HG03103 (cell line): Measurements from ENCODE around the gene MICU1.
"Not testable (repeated sequence)": the region's sequence is repeated elsewhere in the genome, so short reads cannot be mapped to it uniquely, and the experiment has no call there.

ENCODE experiments used
- ATAC-seq: cut with Tn5 transposase; IDR thresholded peaks from one replicate; pipeline ENCODE4 v1.9.1; 2021; ENCODE audit warnings: low read depth; ENCODE audit not compliant: unreplicated experiment

The MICU1 gene

DNA sequence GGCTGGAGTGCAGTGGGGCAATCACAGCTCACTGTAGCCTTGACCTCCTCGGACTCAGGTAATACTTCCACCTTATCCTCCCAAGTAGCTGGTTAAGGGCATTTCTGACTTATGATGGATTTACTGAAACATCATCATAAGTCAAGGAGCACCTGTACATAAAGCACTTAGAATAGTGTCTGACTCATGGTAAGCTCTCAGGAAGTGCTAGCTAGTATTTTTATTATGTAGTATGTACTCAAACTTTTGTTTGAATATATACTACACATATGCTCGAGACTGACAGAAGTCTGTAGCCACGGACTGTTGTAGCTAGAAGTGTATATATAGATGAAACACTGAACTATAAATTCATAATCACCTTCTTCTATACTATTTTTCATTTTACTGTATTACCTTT, 163.6 kb downstream of the MICU1 start:
- no peak for ATAC-seq

DNA sequence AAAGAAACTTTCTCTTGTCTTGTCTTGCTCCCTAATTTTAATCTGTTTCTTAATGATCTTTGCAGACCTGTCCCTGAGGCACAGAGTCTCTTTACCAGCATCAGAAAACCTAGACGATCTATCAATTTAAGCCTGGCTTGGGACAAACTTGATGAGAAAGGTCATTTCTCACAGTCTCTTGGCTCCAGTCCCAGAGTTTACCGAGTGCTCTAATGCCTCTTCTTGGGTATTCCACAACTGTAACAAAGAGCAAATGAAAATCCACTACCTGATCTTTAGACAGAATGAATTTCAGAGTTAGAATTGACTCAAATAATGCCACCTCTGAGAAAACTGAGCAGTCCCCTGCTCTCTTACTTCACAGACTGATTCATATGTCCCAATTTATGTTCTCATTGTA, 164.8 kb downstream of the MICU1 start:
- no peak for ATAC-seq

DNA sequence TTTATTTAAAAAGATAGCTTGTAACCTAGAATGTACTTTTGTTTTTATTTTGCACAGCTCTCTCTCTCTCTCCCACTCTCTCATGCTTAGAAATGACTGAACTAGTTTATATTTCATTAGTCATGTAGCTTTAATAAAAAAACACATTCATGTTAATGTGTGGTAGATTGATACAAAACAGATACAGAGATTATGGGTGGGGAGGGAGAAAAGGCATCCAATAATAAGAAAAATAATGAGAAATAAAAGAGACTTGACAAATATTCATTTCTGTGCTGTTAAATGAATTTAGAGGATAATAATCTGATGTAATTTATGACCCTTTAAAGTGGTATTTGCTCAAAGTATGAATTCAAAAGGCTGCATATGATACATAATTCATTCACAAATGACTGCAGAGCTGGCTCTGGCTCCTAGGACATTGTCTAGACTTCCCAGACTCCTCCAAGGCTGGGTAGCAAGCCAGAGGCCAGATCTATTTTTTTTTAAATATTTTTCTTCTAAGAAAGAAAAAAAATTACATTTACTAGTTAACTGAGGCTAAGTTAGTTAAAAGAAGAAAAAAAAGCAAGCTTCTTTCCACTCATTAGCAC, 165.5 kb downstream of the MICU1 start:
- ATAC-seq = no peak

DNA sequence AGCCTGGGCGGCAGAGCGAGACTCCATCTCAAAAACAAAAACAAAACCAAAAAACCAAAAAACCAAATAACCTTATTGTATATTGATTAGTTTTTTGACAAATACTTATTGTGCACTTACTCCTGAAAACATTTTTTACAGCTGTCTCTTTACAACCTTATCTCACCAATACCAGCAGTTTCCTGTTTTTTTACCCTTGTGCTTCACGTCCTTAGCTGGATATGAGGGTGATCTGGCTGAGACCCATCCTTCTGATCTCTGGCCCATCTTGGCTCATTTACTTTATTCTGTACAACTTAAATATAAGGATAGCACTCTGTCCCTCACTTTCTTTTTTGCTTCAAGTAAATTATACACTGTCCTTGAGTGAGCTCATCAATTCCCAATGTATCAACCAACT, 166.6 kb downstream of the MICU1 start:
- ATAC-seq = no peak

DNA sequence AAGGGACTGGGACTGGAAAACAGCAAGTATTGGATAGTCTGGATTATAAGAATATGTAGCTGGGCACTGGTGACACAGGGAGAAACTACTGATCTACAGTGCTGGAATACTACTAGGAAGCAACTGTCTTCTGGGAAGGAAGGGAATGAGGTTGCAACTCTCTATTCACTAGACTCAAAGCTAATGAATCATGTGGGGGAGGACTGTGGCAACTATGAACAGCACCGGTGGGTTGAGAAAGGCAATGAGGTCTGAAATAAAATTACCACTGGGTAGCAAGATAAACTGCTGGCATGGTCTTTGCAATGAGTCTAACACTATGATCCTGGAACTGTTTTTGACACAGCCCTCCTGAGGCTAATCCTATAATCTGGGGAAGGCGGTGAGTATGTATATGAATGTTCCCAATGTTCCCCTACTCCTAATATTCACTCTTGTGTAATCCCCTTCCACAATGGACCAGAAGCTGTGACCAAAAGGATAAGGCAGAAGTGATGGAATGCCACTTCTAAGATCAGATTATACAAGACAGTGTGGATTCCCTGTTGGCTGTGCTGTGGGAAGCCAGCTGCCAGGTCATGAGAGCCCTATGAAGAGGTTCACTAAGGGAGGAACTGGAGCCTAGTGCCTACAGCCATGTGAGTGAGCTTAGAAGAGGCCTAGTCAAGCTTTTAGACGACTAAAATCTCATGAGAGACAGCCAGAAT, 169.8 kb downstream of the MICU1 start:
- ATAC-seq = no peak

DNA sequence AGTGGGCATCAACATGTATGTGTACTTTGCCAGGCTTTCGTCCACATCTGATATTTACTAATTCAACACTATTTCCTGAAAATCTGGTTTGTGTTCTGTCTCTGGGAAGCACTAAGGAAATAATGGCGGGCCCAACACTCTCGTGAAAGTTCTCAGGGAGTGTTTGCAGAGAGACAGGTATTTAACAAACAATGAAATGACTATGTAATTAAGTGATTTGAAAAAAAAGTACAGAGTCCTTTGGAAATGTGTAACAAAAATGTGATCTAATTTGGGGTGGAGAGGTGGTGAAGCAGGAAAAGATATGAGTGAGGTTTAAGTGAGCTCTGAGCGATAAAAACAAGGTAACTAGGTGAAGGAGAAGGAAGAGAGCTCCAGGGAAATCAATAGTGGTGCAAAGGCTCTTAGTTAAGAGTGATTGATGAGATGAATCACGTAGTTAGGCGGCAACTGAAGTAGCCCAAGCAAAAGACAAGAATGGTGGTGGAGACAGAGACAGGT, 175.9 kb downstream of the MICU1 start:
- ATAC-seq = no peak

DNA sequence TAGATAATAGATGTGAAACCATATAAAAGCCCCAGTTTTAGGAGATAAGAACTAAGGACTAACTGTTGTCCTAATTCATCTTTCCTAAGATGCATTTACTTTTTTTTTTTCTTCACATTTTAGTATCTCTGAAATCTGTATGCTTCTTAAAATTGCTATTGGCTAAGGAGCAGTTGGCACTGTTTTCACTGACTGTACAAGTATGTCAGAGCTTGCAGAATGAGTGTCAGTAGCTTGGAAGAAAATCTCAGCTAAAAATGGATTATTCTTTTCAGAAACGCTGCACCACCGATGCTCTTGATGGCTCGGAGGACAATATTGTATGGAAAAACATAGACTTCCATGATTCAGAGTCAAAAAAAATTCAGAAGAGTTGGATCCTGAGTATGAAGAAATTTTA, 180.0 kb downstream of the MICU1 start:
- no peak for ATAC-seq

DNA sequence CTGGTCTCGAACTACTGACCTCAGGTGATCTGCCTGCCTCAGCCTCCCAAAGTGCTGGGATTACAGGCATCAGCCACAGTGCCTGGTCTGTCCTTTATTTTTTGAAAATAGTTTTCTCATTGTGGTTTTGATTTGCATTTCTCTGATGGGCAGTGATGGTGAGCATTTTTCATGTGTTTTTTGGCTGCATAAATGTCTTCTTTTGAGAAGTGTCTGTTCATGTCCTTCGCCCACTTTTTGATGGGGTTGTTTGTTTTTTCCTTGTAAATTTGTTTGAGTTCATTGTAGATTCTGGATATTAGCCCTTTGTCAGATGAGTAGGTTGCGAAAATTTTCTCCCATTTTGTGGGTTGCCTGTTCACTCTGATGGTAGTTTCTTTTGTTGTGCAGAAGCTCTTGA, 182.9 kb downstream of the MICU1 start:
- ATAC-seq = not testable (repeated sequence)

DNA sequence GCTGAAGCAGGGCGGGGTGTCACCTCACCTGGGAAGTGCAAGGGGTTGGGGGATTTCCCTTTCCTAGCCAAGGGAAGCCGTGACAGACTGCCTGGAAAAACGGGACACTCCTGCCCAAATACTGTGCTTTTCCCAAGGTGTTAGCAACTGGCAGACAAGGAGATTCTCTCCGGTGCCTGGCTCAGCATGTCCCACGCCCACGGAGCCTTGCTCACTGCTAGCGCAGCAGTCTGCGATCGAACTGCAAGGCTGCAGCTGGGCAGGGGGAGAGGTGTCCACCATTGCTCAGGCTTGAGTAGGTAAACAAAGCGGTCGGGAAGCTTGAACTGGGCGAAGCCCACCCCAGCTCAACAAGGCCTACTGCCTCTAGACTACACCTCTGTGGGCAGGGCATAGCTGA, 190.3 kb downstream of the MICU1 start:
- no peak for ATAC-seq

DNA sequence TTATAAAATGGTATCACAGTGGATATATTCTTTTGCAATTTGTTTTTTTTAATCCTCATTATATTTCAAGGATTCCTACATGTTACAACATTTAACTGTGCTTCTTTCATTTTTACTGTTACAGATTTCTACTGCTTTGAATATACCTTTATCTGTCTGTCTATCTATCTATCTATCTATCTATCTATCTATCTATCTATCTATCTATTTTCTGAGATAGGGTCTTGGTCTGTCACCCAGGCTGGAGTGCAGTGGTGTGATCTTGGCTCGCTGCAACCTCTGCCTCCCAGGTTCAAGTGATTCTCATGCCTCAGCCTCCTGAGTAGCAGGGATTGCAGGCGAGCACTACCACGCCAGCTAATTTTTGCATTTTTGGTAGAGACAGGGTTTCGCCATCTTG, 194.9 kb downstream of the MICU1 start:
- ATAC-seq = not testable (repeated sequence)

DNA sequence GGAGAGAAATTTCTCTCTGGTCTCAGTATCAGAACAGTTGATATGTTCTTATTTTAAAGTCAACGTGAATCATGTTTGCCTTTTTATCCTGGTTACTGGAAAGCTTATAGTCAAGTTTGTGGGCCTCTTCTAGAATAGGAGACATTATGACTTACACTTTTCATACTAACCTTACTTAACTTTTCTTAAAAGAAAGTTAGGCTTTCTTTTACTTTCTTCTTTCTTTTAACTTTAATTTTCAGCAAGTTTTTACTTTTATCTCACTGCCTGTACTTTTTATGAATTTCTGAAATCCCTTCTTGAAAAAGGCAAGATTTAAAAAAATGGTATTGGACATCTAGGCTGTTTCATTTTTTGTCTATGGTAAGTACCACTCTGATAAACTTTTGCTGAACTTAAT, 195.9 kb downstream of the MICU1 start:
- ATAC-seq = no peak

DNA sequence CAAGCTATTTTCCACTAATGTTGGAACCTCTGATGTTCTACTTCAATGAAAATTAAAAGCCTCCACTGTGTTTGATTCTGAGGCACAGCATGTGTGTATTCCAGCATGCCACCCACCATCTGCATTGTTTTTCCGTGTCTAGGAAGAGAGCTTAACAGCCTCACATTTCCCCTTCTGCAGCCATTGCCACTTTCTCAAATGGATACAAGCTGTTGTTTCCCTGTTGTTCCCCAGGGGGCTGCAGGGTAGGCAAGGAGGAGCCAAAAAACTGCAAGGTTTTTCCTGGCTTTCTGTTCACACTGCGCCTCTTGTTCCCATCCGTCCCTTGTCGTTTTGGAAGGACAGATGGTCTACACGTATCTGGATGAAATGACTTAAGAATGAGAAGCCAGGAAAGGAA, 198.9 kb downstream of the MICU1 start:
- no peak for ATAC-seq

DNA sequence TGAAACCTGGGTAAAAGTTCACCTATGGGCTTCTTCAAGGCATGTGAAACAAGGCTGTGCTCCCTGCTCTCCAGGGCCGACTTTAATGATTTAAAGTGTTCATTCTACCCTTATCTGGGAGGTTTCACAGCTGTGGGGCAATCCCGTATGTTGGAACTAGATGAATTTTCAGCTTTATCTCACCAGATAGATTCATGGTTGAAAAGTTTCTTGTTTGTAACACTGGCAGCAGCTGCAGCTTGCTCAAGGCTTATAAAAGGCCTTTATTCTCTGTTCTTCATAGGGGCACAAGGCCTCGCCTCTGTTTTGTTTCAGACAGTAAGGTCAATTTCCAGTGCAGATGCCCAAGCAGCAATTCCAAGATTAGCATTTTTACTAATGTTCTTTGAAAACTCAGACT, 200.7 kb downstream of the MICU1 start:
- no peak for ATAC-seq

DNA sequence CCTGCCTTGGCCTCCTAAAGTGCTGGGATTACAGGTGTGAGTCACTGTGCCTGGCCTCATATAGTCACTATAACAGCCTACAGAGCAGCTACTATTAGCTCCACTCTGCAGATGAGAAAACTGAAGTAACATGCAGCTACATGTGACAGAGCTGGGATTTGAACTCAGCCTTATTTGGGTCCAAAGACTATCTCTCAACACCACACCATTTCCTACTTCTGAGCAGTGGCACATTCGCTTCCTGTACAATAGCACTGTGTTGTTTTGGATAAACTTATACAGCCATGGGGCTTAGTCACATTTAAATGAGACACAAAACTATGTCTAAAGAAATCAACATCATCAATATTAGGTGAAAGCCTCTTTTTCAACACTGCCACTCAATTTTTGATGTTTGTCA, 201.3 kb downstream of the MICU1 start:
- no peak for ATAC-seq

DNA sequence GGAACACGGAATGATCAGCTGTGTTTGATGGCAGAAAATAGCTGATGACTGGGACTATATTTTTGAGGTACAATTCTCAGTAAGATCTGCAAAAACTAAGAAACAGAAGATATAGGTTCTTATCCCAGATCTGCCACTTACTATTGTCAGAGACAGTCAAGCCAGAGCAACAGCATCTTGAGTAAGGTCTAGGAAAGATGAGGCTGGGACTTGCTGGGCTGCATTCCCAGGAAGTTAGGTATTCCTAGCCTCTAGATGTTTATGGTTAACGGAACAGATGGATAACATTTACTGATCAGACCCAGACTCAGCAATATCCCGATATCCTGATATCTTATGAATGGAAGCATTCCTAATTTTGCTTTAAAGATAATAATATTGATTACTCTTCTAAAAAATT, 202.5 kb downstream of the MICU1 start:
- ATAC-seq = no peak

DNA sequence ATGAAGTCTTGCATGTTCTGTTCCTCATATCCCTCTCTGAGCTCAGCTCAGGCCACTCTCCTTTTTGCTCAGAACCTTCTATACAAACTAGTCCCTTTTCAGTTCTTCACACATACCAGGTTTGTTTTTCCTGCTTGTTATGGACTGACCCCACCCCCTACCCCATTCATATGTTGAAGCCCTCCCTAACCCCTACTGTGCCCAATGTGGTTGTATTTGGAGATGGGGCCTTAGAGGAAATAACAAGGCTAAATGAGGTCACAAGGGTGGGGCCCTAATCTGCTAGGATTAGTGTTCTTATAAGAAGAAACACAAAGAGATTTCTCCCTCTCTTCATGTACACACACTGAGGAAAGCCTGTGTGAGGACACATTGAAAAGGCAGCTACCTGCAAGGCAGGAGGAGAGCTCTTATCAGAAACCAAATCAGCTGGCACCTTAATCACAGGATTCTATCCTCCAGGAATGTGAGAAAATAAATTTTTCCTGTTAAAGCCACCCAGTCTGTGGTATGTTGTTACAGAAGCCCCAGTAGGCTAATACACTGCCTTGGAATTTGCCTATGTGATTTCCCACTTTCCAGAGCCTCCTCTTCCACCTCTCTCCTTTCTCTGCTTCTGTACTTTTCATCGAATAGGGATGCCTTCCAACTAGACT, 203.9 kb downstream of the MICU1 start:
- ATAC-seq = no peak

DNA sequence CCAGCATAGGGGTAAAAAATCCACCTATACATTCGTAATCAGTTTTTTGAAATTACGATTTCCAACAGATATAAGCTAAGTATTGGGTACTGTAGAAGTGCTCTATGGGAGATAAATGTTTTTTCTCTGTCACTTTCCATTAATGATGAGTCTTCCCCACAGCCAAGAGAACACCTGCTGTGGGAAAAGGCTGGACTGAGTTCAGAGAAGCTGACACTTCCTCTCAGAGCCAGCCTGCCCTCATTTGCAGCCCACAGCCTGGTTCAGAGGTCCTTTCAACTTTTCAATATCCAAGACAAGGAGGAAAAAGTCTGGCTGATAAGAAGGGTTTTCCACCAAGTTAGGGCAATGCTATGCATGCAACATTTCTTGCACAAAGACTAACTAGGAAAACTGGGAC, 206.6 kb downstream of the MICU1 start:
- no peak for ATAC-seq

DNA sequence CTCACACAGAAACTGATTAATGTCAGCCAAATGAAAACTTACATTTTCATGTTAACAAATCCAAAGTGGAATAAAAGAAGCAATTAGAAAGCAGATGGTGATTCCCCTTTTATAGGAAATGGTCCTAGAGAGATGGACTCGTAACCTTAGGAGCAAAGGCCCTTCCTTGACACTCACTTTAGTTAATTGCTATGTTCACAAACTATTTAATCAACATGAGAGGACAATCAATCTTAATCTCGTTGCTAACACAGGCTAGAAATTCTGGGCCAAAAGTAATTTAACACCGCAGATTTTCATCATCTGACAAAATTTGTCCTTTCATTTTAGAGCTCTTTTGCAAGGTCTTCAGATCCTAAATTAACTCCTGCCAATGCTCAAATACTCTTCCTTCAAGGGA, 207.2 kb downstream of the MICU1 start:
- ATAC-seq = no peak

DNA sequence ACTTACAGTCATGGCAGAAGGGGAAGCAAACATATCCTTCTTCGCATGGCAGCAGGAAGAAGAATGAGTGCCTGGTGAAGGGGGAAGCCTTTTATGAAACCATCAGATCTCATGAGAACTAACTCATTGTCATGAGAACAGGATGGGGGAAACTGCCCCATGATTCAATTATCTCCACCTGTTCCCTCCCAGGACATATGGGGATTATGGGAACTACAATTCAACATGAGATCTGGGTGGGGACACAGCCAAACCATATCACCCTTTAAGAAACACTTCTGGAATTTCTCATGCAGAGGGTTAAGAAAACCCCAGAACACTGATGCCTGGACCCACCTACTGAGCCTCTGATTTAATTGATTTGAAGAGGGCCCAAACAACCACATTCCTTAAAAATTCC, 207.9 kb downstream of the MICU1 start:
- no peak for ATAC-seq

DNA sequence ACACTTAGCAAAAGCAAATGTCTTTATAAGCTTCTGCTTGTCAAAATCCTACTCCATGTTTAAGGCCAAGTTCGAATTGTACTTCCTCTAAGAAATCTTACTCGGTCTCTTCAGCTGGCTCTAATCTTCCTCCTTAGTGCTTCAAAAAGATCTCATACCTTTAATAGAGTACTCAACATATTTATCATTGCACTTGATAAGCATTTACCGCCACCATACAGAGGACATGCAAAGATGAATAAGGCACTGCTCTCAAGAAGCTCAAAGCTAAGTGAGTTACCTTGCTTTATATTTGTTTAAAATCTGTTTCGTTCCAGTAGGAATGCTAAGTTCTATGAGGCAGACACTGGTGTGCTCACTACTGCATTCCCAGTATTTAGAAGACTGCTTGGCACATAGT, 209.2 kb downstream of the MICU1 start:
- ATAC-seq = no peak

DNA sequence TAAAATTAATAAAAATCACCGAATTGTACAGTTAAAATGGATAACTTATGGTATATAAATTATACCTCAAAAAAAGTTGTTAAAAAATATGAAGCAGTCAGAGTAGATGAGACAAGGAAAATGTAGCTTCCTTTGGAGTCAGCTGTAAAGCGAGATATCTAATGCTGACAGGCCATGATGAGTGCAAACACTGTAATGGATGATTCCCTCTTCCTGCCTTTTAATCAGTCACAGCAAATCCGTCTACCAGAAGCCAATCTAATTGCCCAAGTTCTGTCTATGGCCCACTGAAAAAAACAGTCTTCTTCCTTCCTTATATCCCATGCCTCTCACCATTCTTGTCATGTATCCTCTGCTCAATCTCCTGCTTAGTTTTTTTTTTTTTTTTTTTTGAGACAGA, 211.2 kb downstream of the MICU1 start:
- no peak for ATAC-seq

DNA sequence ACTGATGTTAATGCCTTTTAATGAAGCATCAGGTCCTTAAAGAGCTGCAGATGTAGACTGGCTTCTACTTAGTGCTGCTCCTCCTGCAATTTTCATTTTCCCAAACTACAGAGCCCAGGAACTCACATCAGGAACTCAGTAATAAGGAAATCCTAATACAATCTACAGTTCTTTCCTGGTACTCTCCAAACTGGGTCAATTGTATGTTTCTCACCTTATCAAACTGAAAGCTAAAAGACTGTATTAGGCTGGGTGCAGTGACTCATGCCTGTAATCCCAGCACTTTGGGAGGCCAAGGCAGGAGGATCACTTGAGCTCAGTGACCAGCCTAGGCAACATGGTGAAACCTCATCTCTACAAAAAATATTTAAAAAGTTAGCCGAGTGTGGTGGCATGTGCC, 216.7 kb downstream of the MICU1 start:
- ATAC-seq = no peak
